Placental pericyte (primary cell): ENCODE measurements around the gene COPG2. TPM values are rescaled to one million over a fixed set of nuclear protein-coding genes. Genes with fewer than 3 reads are reported as not detected.
A peak's percentile ranks its signal among the peaks of the same experiment; 100 is the strongest.

ENCODE experiments used
- small RNA-seq: library from RNA; depleted of rRNA; stranded (forward); fragments of <200 nt; gene quantifications from one replicate; pipeline ENCODE3, GENCODE V24; 2012; ENCODE audit warnings: low replicate concordance
- total RNA-seq: library from RNA; depleted of rRNA; stranded (reverse); fragments of >200 nt; gene quantifications from 2 replicates; pipeline ENCODE4 v1.2.3, GENCODE V29; 2012

Gene COPG2, protein sequence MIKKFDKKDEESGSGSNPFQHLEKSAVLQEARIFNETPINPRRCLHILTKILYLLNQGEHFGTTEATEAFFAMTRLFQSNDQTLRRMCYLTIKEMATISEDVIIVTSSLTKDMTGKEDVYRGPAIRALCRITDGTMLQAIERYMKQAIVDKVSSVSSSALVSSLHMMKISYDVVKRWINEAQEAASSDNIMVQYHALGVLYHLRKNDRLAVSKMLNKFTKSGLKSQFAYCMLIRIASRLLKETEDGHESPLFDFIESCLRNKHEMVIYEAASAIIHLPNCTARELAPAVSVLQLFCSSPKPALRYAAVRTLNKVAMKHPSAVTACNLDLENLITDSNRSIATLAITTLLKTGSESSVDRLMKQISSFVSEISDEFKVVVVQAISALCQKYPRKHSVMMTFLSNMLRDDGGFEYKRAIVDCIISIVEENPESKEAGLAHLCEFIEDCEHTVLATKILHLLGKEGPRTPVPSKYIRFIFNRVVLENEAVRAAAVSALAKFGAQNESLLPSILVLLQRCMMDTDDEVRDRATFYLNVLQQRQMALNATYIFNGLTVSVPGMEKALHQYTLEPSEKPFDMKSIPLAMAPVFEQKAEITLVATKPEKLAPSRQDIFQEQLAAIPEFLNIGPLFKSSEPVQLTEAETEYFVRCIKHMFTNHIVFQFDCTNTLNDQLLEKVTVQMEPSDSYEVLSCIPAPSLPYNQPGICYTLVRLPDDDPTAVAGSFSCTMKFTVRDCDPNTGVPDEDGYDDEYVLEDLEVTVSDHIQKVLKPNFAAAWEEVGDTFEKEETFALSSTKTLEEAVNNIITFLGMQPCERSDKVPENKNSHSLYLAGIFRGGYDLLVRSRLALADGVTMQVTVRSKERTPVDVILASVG
- total RNA-seq = 38.7 and 40.7 TPM in 2 replicates

GRCh38 chr7:130668258-130669084, at the start of gene COPG2:
Gene COPG2 (minus strand): TSS chr7:130668748. CDS start chr7:130668668, 80 bp downstream.

DNA sequence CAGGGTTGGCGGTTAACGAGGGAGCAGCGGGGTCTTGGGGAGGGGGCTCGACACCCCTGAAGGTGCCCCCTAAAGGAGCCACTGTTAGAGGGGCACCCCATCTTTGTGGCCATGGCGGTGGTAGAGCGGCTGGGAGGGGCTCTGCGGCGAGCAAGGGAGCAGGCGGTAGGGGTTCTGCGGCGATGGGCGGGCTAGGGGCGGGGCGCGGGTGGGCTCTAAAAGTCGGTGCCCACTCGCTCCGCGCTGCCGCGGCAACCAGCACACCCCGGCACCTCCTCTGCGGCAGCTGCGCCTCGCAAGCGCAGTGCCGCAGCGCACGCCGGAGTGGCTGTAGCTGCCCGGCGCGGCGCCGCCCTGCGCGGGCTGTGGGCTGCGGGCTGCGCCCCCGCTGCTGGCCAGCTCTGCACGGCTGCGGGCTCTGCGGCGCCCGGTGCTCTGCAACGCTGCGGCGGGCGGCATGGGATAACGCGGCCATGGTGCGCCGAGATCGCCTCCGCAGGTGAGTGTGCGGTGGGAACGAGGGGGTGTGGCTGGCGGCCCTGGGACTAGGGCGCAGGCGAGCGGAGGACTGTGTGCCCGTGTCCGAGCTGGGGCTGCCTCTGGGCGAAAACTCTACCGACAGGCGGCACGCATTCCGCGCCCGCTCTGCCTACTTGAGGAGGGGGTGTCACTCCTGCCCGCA, 176.6 kb downstream of the COPG2 start, which contains the start of gene MEST:
MEST (plus strand) TSS at position 245 of the 682 bp plus-strand sequence; CDS start at position 474, 229 bp downstream.

Small RNAs within 50 kb of the gene (small RNA-seq; reads per million reads assigned to genes)
- gene MIR335 (not detected), gene RF02148 (not detected), gene RF02149 (not detected), gene RF02150 (not detected), gene RNA5SP246 (5.7 reads per million, percentile 89 among the genes with 10 or more reads in this experiment)

Other genes with a start within 250 kb of the COPG2 start
- 15.5 and 23.5 TPM in 2 replicates for gene CEP41, start 227.7 kb downstream of the COPG2 start, total RNA-seq
- gene MEST, start 176.7 kb downstream of the COPG2 start, total RNA-seq = 97.6 and 860 TPM in 2 replicates
- gene TSGA13, start 17.8 kb upstream of the COPG2 start, total RNA-seq = not detected in 2 replicates
- 0.14 and 0.22 TPM in 2 replicates for gene KLF14, start 65.5 kb upstream of the COPG2 start, total RNA-seq